ENCODE measurements around the gene ZNF429. TPM values are rescaled to one million over a fixed set of nuclear protein-coding genes. Genes with fewer than 3 reads are reported as not detected.
A peak's percentile ranks its signal among the peaks of the same experiment; 100 is the strongest.

ZNF429 gene
- total RNA-seq, 4 donors from 2014 or later, result 3.4 to 11.1 (median 7.4) TPM

GRCh38 chr19:21568816-21569493, 63.6 kb downstream of the ZNF429 start:
- Histone ChIP-seq H3K27ac (peak overlapping the region in 3 of 4 donors; percentile 41 to 87 (median 79)), H3K4me3 (peak overlapping the region in 3 of 4 donors; percentile 29 to 76 (median 45)), H3K36me3 (peaks cover 0 to 3% of the 10 kb centered on the region in 2 donors), H3K27me3 (no peaks in the 10 kb centered on the region), H3K4me1 (no peaks in the 10 kb centered on the region), H3K9me3 (peaks cover 0 to 4% (median 0%) of the 10 kb centered on the region in 3 donors)
- DNase-seq, result peak; percentile 63 to 92
- in situ Hi-C loops (cut with MboI; ENCODE audit: low sequenced_read_pairs in 4 of 4) (no loop called here), intact Hi-C loops (cut with DNase I; ENCODE audit: low total_unique reads) (no loop called here)
- peak; percentile 93 to 94 for ATAC-seq
- TF ChIP-seq CTCF (IDR thresholded peaks at IDR 0.05 in 4 of 5, conservative IDR thresholded peaks at IDR 0.05 in 1 of 5) (no peak), POLR2A (IDR thresholded peaks at IDR 0.05) (peak; percentile 22 to 72)

- peak overlapping the region in 3 of 4 donors; percentile 32 to 87 (median 79) for H3K27ac ChIP-seq
- H3K4me1 ChIP-seq, result no peaks in the 10 kb centered on the region
- peak in 1 of 2 donors; percentile 46 for ATAC-seq
- in situ Hi-C loops (cut with MboI; ENCODE audit: low sequenced_read_pairs in 4 of 4), result no loop called here
- peak in 1 of 2 donors; percentile 49 for DNase-seq
- H3K4me3 ChIP-seq, result peak overlapping the region in 3 of 4 donors; percentile 17 to 76 (median 29)
- no peak for TF ChIP-seq POLR2A (IDR thresholded peaks at IDR 0.05)
- TF ChIP-seq CTCF (IDR thresholded peaks at IDR 0.05 in 4 of 5, conservative IDR thresholded peaks at IDR 0.05 in 1 of 5), result no peak
- peaks cover 0 to 4% (median 0%) of the 10 kb centered on the region in 3 donors for H3K9me3 ChIP-seq
- no peaks in the 10 kb centered on the region for H3K36me3 ChIP-seq
- intact Hi-C loops (cut with DNase I; ENCODE audit: low total_unique reads), result no loop called here
- H3K27me3 ChIP-seq, result no peaks in the 10 kb centered on the region
These were observed 64.1 kb downstream of the ZNF429 start for GRCh38 chr19:21569494-21569865.

- intact Hi-C loops (cut with DNase I; ENCODE audit: low total_unique reads) (no loop called here), in situ Hi-C loops (cut with MboI; ENCODE audit: low sequenced_read_pairs in 4 of 4) (no loop called here)
- no peaks in the 10 kb centered on the region for H3K4me1 ChIP-seq
- H3K27ac ChIP-seq, result no peak overlapping the region
- no peak for ATAC-seq
- H3K4me3 ChIP-seq, result no peak overlapping the region
- TF ChIP-seq POLR2A (IDR thresholded peaks at IDR 0.05), result no peak
- no peak for TF ChIP-seq CTCF (IDR thresholded peaks at IDR 0.05 in 4 of 5, conservative IDR thresholded peaks at IDR 0.05 in 1 of 5)
- H3K27me3 ChIP-seq, result no peaks in the 10 kb centered on the region
- peaks cover 0 to 4% (median 0%) of the 10 kb centered on the region in 3 donors for H3K9me3 ChIP-seq
- no peak for DNase-seq
- H3K36me3 ChIP-seq, result no peaks in the 10 kb centered on the region
These were observed 65.9 kb downstream of the ZNF429 start for GRCh38 chr19:21571316-21571715.

- in situ Hi-C loops (cut with MboI; ENCODE audit: low sequenced_read_pairs in 4 of 4), result no loop called here
- H3K36me3 ChIP-seq, result no peaks in the 10 kb centered on the region
These were observed 69.2 kb downstream of the ZNF429 start for GRCh38 chr19:21574607-21575006.

More at GRCh38 chr19:21574607-21575006, 69.2 kb downstream of the ZNF429 start:
- Histone ChIP-seq H3K27ac (no peak overlapping the region), H3K27me3 (no peaks in the 10 kb centered on the region), H3K9me3 (peaks cover 0 to 4% (median 0%) of the 10 kb centered on the region in 3 donors), H3K4me1 (no peaks in the 10 kb centered on the region), H3K4me3 (no peak overlapping the region)
- no peak for DNase-seq
- intact Hi-C loops (cut with DNase I; ENCODE audit: low total_unique reads), result no loop called here
- TF ChIP-seq CTCF (IDR thresholded peaks at IDR 0.05 in 4 of 5, conservative IDR thresholded peaks at IDR 0.05 in 1 of 5), result no peak
- TF ChIP-seq POLR2A (IDR thresholded peaks at IDR 0.05), result no peak
- ATAC-seq, result no peak

Data from gastrocnemius medialis (tissue), 4 donors.